GM13977 (cell line): ENCODE data around the gene MED13L.

Source experiments
- DNase-seq: peaks from one replicate; pipeline ENCODE4 v3.0.0; 2012; ENCODE audit warnings: low spot score
- CTCF ChIP-seq: IDR thresholded peaks from 2 replicates; pipeline ENCODE4 v1.5.1; 2012; ENCODE audit warnings: mild to moderate bottlenecking, control low read depth; ENCODE audit not compliant: insufficient read depth; ENCODE audit errors: extremely low read depth, missing control alignments
- in situ Hi-C: fragments of 300-500 bp; cut with MboI; formaldehyde crosslinking; loops from one replicate; pipeline ENCODE4 v1.12.0; 2022; ENCODE audit warnings: low sequenced_read_pairs, low pct_unique_long_range_greater_than_20kb, mixed read lengths, inconsistent platforms; ENCODE audit not compliant: unreplicated experiment

Gene MED13L

GRCh38 chr12:116096874-116097273, 180.6 kb downstream of the MED13L start:
- TF ChIP-seq CTCF: no peak
- no peak for DNase-seq
- in situ Hi-C loops: no loop called here

- no peak for TF ChIP-seq CTCF
- in situ Hi-C loops: no loop called here
These were observed 183.0 kb downstream of the MED13L start for GRCh38 chr12:116094475-116094874.

GRCh38 chr12:116093915-116094314, 183.6 kb downstream of the MED13L start:
- in situ Hi-C loops: no loop called here
- no peak for DNase-seq
- TF ChIP-seq CTCF: no peak

More at GRCh38 chr12:116094475-116094874, 183.0 kb downstream of the MED13L start:
- no peak for DNase-seq

GRCh38 chr12:116092776-116093175, 184.7 kb downstream of the MED13L start:
- TF ChIP-seq CTCF: no peak
- DNase-seq: no peak
- in situ Hi-C loops: no loop called here

GRCh38 chr12:116092162-116092561, 185.3 kb downstream of the MED13L start:
- no peak for DNase-seq
- in situ Hi-C loops: no loop called here
- no peak for TF ChIP-seq CTCF

- DNase-seq: no peak
- TF ChIP-seq CTCF: no peak
- in situ Hi-C loops: no loop called here
These were observed 185.9 kb downstream of the MED13L start for GRCh38 chr12:116091579-116091978.

- DNase-seq: no peak
- no peak for TF ChIP-seq CTCF
- in situ Hi-C loops: no loop called here
These were observed 187.0 kb downstream of the MED13L start for GRCh38 chr12:116090516-116090915.
